GM18502 (cell line): ENCODE data around the gene ZFX.
"Not testable (repeated sequence)": the region's sequence is repeated elsewhere in the genome, so short reads cannot be mapped to it uniquely, and the experiment has no call there.

Experiments used
- ATAC-seq: cut with Tn5 transposase; IDR thresholded peaks from one replicate; pipeline ENCODE4 v1.9.1; 2021; ENCODE audit warnings: mild to moderate bottlenecking; ENCODE audit not compliant: unreplicated experiment, poor library complexity

ZFX gene

DNA sequence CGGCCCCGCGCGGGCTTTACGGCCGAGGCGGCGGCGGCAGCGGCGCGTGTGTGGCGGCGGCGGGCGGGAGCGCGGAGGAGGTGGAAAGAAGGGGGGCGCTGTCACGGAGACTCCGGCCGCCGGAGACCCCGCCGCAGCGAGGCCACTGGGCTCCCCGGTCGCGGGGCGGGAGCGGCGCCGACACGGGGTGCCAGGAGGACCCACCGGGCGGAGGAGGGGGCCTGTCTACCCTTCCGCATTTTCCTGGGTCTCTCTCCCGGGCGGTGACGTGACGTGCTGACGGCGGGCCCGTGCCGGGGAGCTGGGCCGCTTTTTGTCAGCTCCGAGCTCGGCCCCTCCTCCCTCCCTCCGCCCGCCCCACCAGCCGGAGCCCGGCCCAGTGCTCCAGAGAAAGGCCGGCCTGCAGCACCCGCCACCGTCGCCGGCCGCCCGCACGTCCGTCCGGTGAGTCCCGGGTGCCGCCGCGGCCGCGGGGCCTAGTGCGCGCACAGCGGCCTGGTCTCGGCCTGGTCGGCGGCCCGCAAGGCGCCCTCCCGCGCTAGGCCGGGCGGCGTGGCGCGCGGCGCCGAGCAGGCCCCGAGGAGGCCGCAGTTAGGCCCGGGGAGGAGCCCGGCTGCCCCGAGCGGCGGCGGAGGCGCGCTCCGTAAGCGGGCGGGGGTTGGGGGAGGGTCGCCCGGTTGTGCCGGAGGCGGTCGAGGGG lies at the start of gene ZFX:
ZFX (plus strand) TSS at position 379 of the 700 bp plus-strand sequence. CDS start 23,014 bp downstream, outside the sequence.
- peak; percentile 51 for ATAC-seq

DNA sequence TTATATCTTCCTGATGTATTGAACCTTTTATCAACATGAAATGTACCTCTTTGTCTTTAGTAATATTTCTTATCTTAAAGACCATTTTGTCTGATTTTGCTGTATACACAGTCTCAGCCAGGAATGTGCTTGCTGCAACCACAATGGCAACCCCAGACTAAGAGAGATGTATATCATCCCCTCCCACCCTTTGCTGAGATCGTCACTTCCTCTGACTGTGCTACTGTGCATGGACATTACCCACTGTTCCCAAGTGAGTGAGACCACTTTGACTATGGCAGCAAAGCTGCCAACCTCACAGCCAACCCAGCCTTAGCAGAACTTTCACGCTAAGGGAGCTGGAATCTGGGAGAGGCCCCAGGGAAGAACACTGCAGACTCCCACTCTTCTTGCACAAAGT lies 48.8 kb upstream of the ZFX start:
- ATAC-seq: no peak

DNA sequence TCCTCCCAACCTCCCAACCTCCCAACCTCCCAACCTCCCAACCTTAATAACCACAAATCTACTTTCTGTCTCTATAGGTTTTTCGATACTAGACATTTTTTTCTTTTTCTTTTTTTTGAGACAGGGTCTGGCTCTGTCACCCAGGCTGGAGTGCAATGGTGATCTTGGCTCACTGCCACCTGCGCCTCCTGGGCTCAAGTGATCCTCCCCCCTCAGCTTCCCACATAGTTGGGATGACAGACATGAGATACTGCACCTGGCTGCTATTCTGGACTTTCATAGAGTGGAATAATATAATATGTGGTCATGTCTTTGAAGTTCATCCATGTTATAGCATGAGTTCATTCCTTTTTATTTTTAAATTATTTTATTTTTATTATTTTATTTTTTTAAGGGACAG lies 39.5 kb upstream of the ZFX start:
- ATAC-seq: no peak

DNA sequence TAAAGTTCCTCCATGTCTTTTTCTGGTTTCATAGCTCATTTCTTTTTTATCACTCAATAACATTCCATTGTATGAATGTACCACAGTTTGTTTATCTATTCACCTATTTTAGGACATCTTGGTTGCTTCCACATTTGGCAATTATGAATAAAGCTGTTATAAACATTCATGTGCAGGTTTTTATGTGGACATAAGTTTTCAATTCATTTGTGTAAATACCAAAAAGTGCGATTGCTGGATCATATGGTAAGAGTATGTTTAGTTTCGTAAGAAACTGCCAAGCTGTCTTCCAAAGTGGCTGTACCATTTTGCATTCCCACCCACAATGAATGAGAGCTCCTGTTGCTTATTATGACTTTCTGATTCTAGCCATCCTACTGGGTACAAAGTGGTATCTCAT lies 36.3 kb upstream of the ZFX start:
- ATAC-seq: no peak

DNA sequence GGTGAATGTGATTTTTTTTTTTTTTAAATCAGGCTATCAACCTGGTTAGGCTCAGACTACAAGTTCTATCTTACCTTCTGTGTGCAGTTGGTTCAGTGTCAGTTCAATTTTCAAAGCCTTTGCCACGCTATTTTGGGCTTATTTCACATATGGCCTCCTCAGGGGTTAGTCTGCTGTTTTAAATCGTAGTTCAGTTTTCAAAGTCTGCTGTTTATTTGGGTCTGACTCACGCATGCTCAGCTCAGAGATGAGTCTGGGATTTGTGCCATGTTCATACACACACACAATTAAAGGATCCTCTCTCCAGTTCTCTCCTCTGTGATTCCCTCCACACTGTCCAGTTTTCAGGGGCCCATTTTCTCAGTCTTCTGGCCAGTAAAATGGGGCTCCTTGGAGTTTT lies 32.3 kb upstream of the ZFX start:
- no peak for ATAC-seq

DNA sequence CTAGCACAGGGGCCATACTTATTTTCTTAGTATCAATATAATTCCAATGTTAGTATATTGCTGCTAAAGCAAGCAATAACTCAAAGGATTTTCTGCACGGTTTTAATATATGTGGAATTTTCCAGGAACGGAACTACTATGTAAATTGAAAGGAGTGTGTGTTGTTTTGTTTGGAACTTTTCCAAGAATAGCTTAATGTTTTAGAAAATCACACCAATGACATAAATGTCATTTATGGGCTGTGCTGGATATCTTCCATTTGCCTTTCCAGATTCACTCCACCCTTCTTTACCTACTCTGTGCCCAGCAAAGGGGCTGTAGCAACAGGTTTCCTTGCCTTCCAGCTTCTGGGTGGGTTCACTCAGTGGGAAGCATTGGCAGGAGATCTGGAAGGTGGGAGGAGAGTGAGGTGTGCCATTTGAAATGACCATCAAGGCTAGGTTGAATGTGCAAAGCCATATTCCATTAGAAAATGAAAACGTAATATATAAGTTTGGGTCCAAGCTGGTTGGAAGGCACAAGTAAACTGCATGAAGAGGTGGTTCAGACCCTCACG lies 25.2 kb upstream of the ZFX start:
- ATAC-seq: no peak

DNA sequence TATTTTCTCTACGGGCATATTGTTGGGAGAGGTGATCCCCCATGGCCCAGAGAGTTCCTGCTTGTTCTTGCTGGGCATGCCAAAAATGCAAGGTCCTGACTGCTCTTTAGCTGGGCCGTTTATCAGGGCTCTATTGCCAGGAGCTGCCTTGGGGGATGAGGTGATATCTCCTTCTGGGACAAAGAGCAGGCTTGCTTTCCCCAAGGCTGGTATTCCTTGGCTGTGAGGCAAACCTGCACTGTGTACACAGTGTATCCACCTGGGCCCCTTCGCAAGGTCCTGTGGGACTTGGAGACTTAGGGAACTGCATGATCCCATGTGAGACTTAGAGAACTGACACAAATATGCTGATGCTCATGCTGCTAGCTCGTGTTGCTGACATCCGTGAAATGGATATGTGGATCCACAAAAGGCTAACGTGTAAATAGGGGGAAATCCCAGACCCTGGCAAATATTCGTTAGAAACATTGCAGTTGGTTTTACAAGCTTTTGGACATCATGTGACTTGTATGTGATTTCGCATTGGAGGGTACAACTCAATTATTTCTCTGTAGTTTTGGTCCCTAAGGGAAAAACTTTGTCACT lies 24.4 kb upstream of the ZFX start:
- ATAC-seq: no peak

DNA sequence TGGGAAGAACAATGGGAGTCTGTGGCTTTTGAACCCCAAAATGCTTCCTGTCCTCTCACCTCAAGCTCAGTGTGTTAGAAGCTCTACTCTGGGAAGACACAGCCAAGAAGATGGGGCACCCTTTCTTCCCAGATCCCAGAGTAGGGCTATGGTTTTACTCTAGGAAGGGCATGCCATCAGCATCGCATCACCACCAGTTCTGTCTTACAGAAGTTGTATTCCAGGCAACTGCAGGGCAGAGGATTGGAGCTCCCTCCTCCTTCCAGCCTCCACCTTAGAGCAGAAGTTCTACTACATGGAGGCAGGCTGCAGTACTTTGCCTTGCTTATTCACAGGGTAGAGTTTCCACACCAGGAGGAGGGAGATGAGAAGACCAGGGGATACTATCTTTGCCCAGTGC lies 18.1 kb upstream of the ZFX start:
- ATAC-seq: no peak

DNA sequence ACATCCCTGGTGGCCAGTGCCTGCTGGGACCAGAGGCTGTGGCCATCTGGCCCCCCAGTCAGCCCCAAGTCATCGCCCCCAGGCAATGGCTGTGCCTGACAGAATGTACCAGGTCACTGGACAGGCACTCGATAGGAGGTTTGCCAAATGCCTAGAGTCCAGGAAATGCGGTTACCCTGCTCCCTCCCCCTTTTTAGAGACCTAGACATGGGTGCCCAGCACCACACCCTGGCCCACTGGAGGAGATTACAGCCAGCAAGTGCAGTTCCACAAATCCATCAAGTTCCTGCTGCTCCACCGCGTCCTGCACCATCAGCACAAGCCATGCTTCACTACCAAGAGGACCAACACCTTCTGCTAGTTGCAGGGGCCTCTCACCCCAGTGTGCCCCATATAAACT lies 16.2 kb upstream of the ZFX start:
- ATAC-seq: no peak

DNA sequence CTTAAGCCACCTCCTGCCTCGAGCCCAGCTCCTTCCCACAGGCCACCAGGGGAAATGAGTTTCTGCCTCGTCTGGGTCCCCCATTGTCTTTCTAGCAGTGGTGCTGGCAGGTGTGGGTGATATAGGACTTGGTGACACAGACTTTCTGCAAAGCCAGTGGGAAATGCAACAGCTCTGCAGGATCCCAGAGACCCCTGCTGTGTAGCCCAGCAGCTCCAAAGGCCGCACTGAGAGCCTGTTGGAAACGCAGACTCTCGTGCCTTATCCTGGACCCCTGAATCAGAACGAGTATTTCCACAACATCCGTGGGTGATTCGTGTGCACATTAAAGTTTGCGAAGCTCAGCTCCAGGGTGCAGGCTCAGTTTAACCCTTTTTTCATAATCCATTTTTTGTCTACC lies 13.8 kb upstream of the ZFX start:
- not testable (repeated sequence) for ATAC-seq

DNA sequence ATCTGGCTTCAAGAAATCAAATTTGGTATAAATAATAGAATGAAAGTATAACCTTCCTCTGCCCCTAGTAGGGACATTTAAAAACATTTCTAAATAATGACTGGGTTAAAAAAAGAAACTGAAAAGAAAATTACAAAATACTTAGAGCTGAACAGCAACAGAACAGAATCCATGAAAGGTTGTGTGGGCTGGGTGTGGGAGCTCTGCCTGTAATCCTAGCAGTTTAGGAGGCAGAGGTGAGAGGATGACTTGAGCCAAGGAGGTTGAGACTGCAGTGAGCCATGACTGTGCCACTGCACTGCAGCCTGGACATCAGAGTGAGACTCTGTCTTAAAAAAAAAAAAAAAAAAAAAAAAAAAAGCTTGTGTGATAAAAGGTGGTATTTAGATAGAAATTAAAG lies 12.3 kb upstream of the ZFX start:
- no peak for ATAC-seq

DNA sequence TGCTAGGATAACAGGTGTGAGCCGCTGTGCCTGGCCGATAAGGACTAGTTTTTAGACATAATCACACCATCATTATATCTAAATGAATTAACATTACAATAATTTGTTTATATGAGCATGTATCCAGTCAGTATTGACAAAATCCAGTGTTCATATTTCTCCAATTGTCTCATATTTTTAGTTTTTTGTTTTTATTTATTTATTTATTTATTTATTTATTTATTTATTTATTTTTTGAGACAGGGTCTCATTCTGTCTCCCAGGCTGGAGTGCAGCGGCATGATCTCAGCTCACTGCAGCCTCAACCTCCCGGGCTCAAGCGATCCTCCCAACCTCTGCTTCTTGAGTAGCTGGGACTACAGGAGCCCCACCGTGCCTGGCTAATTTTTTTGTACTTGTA lies 5.5 kb upstream of the ZFX start:
- not testable (repeated sequence) for ATAC-seq

DNA sequence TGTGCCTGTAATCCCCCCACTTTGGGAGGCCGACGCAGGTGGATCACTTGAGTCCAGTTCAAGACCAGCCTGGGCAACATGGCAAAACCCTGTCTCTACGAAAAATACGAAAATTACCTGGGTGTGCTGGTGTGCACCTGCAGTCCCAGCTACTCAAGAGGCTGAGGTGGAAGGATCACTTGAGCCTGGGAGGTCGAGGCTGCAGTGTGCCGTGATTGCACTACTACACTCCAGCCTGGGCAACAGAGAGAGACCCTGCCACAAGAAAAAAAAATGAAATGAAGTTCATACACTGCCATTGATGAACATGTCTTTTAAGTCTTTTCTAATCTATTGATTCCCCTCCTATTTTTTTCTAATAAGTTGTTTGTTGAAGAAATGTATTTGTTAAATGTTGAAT lies 5.0 kb upstream of the ZFX start:
- ATAC-seq: no peak

DNA sequence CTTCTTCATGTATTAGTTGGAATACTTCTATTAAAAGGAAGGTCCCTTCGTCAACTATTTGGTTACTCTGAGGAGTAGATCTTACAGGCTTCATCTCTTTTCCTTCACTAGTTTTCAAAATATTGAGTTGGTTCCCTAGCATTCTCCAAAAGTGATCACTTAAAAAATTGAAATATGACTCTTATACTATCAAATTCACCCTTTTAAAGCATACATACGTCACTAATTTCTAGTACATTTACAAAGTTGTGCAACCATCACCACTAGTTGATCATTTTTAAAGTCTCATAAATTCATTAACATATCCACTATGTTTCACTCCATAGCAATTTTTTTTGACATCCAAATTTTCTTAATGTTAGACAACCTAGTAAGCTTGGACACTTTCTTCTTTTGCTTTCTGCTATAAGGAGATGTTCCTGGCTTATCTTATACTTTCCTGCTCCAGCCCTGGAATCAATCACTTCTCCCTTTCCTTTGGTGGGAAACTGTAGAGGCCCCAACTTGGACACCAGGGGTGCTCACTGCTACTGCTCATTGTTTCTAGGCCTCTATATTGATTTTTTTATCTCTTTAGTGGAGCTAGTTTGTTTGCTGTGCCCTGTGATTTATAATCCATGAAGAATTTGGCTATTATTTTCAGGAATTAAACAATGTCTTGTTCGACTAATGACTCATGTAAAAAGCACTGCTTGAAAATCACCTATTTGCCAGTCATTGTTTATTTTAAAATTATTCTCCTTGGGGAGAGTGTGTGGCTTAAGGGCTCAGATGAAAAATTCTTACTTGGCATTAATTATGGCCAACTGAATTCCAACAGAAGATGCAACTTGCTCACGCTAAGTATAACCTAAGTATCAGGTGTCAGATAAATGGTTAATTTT lies 4.0 kb upstream of the ZFX start:
- no peak for ATAC-seq

DNA sequence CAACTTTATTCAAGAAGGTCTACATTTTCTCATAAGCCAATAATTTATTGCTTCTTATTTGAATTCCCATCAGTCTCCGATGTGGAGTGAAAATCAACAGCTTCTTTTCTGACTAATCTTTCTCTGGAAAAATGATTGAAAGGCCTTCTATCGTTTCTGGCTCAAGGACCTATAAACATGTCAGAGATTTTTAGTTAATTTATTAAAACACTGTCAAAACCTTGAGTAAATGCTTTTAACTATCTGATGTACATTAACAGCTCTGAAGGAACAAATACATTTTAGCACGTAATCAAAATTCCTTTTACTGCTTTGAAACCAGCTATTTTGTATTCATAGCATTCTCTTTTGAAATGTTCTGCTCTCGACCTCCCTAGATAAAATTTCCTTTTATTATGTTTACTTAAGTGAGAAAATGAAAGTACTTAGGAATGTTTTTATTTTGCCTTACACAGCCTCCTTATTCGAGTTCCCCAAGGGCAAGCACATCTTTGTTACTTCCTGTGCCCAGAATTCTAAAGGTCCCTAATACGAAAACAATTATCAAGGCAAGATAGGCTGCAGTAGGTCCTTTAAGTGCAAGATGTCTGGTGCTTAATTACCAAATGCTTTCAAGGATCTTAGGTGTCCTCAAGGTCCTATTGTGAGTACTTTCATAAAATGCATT lies 3.1 kb upstream of the ZFX start:
- no peak for ATAC-seq

DNA sequence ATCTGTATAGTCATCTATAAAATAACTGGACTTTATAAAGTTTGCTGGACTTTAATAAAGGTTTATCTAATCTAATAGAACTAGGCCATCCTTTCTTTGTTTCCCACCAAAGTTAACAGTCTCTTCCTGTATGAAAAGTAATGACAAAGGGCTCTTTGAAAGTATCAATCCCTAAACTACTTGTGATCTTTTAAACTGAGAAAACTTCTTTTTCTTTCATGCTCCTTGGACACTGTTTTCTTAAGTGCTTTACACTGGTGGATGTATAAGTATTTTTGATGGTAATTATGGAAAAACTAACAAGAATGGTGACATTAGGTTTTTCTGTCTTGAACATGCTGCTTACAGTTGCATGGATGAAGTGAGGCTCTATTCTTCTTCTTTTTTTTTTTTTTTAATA lies 2.4 kb upstream of the ZFX start:
- no peak for ATAC-seq

DNA sequence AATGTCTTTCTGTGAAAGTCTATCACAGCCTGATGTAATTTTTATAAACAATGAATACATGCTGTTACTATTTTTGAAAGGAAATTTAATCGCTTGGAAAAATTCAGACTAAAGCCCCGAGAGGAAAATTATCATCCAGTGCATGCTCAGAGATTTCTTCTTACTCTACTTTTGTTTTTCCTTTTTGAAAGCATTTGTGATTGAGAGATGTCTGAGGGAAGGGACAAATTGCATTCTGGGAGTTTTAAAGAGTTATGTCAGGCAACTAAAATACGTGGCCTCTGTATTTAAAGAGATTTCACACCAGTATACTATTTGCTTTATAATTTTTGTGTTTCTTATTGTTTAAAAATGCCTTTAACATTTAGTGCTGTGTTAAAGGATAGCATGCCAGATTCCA lies 1.4 kb upstream of the ZFX start:
- no peak for ATAC-seq

DNA sequence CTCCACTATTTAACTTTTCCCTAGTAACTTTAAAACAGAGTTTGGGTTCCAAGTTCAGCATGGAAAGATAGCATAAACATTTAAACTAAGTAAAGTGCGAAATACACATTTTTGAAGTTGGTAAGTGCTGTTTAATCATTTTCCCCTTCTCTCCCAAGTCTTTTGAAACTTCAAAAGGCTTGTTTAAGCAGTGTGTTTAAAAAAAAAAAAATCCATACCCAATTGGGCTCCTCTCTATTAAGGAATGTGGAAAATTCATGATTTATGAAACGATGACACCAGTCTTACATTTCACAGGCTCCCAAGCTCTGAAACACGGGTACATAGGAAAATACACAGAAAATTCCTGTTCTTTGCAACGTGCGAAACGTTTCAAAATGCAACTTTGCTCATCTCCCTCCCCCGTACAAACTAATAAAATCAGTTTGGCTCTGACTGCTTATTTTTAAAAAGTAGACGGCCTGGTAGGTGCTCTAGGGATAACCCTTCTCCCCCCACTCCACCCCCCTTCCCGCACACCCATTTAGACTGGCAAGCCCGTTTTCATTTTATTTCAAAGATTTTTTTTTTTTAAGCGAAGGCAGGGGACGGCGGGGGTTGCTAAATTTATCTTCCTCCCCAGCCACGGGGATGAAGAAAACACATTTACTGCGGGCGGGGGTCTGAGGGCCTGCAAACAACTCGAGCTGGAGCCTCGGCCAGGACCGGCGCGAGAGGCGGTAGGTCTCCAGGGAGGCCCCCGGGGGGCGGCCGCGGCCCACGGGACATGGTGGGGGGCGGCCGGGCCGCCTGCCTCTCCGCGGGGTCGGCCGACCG lies 786 bp upstream of the ZFX start:
- ATAC-seq: peak; percentile 11

DNA sequence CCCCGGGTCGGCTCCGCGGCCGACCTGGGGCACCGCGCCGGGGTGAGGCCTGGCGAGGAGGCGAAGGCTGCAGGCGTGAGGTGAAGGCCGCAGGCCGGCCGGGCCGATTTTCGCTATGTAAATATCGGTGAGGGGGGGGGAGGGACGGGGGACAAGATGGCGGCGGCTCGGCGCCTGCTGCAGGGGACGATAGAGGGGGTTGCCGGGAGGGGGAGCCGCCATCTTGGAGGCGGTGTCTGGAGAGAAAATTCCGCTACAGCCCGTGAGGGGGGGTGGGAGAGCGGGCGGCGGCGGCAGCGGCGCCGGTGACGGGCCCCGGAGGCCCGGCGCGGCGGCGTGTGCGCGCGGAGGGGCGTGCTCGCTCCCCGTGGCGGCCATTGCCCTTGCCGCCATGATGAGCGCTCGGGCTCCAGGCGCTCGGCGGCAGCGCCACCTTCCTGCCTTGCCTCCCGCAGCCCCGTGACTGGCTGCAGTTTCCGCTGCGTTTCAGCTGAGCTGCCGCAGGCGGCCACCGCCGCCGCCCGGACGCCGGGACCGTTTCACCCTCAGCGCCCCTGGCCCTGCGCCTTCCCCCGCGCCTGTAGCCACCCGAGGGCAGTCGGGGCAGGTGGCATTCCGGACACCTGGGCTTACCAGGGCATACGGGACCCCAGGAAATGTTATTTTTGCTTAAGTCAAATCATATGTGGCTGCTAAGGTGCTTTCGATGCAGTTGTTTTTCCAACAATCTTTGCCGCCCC lies 692 bp downstream of the ZFX start:
- ATAC-seq: peak; percentile 75
